K562 (cell line): Measurements from ENCODE around the gene OR51B2.

ENCODE experiments used
- SAP30 ChIP-seq: fragments of 200-600 bp; sonication (generic); IDR thresholded peaks from 2 replicates; pipeline ENCODE4 v1.6.1; 2012; ENCODE audit warnings: borderline replicate concordance, low read depth, mild to moderate bottlenecking, moderate library complexity, low read length, control low read depth, inconsistent platforms; ENCODE audit not compliant: insufficient read depth, poor library complexity, severe bottlenecking
- TF ChIP-seq, protein P1 (sequence below): sonication (generic); formaldehyde crosslinking; IDR thresholded peaks from 2 replicates; pipeline ENCODE4 v1.8.0; 2022; ENCODE audit warnings: mild to moderate bottlenecking, missing genetic modification reagents

DNA sequence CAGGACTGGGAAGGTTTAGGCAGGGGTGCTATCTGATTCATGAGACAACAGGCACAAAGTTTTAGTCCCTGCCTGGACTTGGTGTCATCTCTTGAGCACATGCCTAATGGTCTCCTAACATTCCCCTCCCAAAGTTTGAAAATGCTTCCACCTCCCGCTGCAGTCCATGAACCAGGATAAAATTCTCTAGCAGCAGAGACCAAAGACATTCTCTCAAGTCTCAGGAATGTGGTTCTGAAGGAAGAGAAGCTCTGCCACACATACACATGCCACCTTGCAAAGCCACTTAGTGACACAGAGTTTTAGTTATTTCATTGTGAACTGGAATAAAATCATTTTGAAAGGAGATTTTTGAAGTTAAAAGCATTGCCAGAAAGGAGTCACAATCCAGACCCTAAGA is 42.8 kb upstream of the OR51B2 start:
- no peak for TF ChIP-seq SAP30
- TF ChIP-seq, protein P1, sequence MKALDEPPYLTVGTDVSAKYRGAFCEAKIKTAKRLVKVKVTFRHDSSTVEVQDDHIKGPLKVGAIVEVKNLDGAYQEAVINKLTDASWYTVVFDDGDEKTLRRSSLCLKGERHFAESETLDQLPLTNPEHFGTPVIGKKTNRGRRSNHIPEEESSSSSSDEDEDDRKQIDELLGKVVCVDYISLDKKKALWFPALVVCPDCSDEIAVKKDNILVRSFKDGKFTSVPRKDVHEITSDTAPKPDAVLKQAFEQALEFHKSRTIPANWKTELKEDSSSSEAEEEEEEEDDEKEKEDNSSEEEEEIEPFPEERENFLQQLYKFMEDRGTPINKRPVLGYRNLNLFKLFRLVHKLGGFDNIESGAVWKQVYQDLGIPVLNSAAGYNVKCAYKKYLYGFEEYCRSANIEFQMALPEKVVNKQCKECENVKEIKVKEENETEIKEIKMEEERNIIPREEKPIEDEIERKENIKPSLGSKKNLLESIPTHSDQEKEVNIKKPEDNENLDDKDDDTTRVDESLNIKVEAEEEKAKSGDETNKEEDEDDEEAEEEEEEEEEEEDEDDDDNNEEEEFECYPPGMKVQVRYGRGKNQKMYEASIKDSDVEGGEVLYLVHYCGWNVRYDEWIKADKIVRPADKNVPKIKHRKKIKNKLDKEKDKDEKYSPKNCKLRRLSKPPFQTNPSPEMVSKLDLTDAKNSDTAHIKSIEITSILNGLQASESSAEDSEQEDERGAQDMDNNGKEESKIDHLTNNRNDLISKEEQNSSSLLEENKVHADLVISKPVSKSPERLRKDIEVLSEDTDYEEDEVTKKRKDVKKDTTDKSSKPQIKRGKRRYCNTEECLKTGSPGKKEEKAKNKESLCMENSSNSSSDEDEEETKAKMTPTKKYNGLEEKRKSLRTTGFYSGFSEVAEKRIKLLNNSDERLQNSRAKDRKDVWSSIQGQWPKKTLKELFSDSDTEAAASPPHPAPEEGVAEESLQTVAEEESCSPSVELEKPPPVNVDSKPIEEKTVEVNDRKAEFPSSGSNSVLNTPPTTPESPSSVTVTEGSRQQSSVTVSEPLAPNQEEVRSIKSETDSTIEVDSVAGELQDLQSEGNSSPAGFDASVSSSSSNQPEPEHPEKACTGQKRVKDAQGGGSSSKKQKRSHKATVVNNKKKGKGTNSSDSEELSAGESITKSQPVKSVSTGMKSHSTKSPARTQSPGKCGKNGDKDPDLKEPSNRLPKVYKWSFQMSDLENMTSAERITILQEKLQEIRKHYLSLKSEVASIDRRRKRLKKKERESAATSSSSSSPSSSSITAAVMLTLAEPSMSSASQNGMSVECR (CRISPR knock-in tag), result no peak
